H1 (cell line): ENCODE results near the gene FAHD2B. TPM values are rescaled to one million over a fixed set of nuclear protein-coding genes. Genes with fewer than 3 reads are reported as not detected.
"Not testable (repeated sequence)": the region's sequence is repeated elsewhere in the genome, so short reads cannot be mapped to it uniquely, and the experiment has no call there.

ENCODE experiments used
- CTCF ChIA-PET: fragments of 300-600 bp; sonication (Branson Sonifier 250); formaldehyde crosslinking; loops from one replicate; lab custom pipeline; 2021; ENCODE audit not compliant: partially characterized antibody; lab: Charles Lee
- POLR2A ChIA-PET: fragments of 300-600 bp; sonication (Branson Sonifier 250); formaldehyde crosslinking; loops from one replicate; lab custom pipeline; 2021; ENCODE audit warnings: inconsistent platforms; ENCODE audit not compliant: partially characterized antibody; lab: Charles Lee
- DNase-seq, 2 experiments: peaks; one replicate each; pipeline versions ENCODE4 v3.0.0 to v3.0.0-alpha.2; 2010 to 2022; ENCODE audit warnings: low spot score in 2 of 2, low read depth in 1 of 2, mixed read lengths in 1 of 2
- FAIRE-seq: peaks from 2 replicates; lab custom pipeline; 2011; peaks lifted over from hg19 to GRCh38; lab: Jason Lieb, UNC
- H2AFZ ChIP-seq: 2 replicates; pipeline ENCODE4 v1.8.1; 2012; ENCODE audit warnings: low read length, inconsistent platforms
- H2AK5ac ChIP-seq: 2 replicates; pipeline ENCODE4 v1.6.1; 2013; ENCODE audit warnings: low read depth, low read length
- H2BK120ac ChIP-seq: replicated peaks from 2 replicates; pipeline ENCODE3; 2013; ENCODE audit warnings: low read depth, low read length, inconsistent platforms
- H2BK12ac ChIP-seq: 2 replicates; pipeline ENCODE4 v1.6.1; 2013; ENCODE audit warnings: low read depth, low read length
- H2BK15ac ChIP-seq: 2 replicates; pipeline ENCODE4 v1.6.1; 2013; ENCODE audit warnings: low read length
- H2BK20ac ChIP-seq: 2 replicates; pipeline ENCODE4 v1.6.1; 2013; ENCODE audit warnings: low read length
- H2BK5ac ChIP-seq: 2 replicates; pipeline ENCODE4 v1.6.1; 2013; ENCODE audit warnings: low read depth, low read length
- H3K14ac ChIP-seq: 2 replicates; pipeline ENCODE4 v1.6.1; 2013; ENCODE audit warnings: inconsistent platforms; ENCODE audit not compliant: insufficient read length
- H3K18ac ChIP-seq: 2 replicates; pipeline ENCODE4 v1.6.1; 2013; ENCODE audit warnings: low read length; ENCODE audit errors: extremely low read depth
- H3K23ac ChIP-seq: 2 replicates; pipeline ENCODE4 v1.6.1; 2013; ENCODE audit warnings: inconsistent platforms; ENCODE audit not compliant: insufficient read length
- H3K23me2 ChIP-seq: 2 replicates; pipeline ENCODE4 v1.6.1; 2013; ENCODE audit warnings: low read depth, low read length
- H3K27ac ChIP-seq: 2 replicates; pipeline ENCODE4 v1.6.1; 2011; ENCODE audit warnings: low read depth, low read length, inconsistent platforms
- H3K27me3 ChIP-seq, 4 experiments: replicated peaks in 1 of 4; 1 replicate in 1 of 4; 2 replicates in 3 of 4; pipeline versions ENCODE4 v1.6.1 to v1.8.1; 2011 to 2013; ENCODE audit warnings: low read length in 3 of 4, mild to moderate bottlenecking in 3 of 4, inconsistent platforms in 2 of 4, mixed read lengths in 2 of 4, moderate library complexity in 1 of 4; ENCODE audit not compliant: control insufficient read depth in 3 of 4, insufficient read depth in 3 of 4; ENCODE audit errors: extremely low read depth in 1 of 4
- H3K36me3 ChIP-seq, 4 experiments: 2 replicates each; pipeline versions ENCODE4 v1.6.1 to v1.8.1; 2011 to 2013; ENCODE audit warnings: mild to moderate bottlenecking in 4 of 4, low read length in 3 of 4, moderate library complexity in 2 of 4, control low read depth in 1 of 4, inconsistent platforms in 1 of 4; ENCODE audit not compliant: insufficient read depth in 4 of 4, control insufficient read depth in 2 of 4
- H3K4ac ChIP-seq: replicated peaks from 2 replicates; pipeline ENCODE3; 2013; ENCODE audit warnings: low read length, low read depth, mixed read lengths, inconsistent platforms; ENCODE audit not compliant: insufficient read length
- H3K4me1 ChIP-seq, 4 experiments: replicated peaks in 1 of 4; 1 replicate in 1 of 4; 2 replicates in 3 of 4; pipeline versions ENCODE4 v1.6.1 to v1.8.1; 2011 to 2013; ENCODE audit warnings: low read length in 3 of 4, inconsistent platforms in 2 of 4, mixed read lengths in 1 of 4; ENCODE audit not compliant: insufficient read depth in 4 of 4, control insufficient read depth in 3 of 4
- H3K4me2 ChIP-seq, 2 experiments: 2 replicates each; pipeline versions ENCODE4 v1.6.1 to v1.8.1; 2011 to 2013; ENCODE audit warnings: low read depth in 2 of 2, low read length in 2 of 2, control low read depth in 1 of 2, inconsistent platforms in 1 of 2, mild to moderate bottlenecking in 1 of 2; ENCODE audit not compliant: insufficient read depth in 1 of 2
- H3K4me3 ChIP-seq, 4 experiments: fragments of 200-600, 300-600 bp in 1 of 4; sonication (generic), shearing (Covaris generic), sonication (Bioruptor Twin) in 1 of 4; 2 replicates each; pipeline versions ENCODE4 v1.5.1 to v1.8.1; 2011 to 2016; ENCODE audit warnings: low read length in 4 of 4, low read depth in 3 of 4, control low read depth in 2 of 4, inconsistent platforms in 2 of 4, mild to moderate bottlenecking in 2 of 4, mixed read lengths in 1 of 4, moderate library complexity in 1 of 4; ENCODE audit not compliant: insufficient read depth in 2 of 4; ENCODE audit errors: extremely low read depth in 1 of 4
- H3K56ac ChIP-seq: replicated peaks from 2 replicates; pipeline ENCODE3; 2013; ENCODE audit warnings: low read depth, mild to moderate bottlenecking, mixed read lengths, low read length, inconsistent platforms; ENCODE audit not compliant: insufficient read length
- H3K79me1 ChIP-seq: 2 replicates; pipeline ENCODE4 v1.6.1; 2013; ENCODE audit warnings: low read depth, low read length, control low read depth
- H3K79me2 ChIP-seq, 2 experiments: 2 replicates each; pipeline versions ENCODE4 v1.6.1 to v1.8.1; 2012 to 2013; ENCODE audit warnings: low read length in 2 of 2, mild to moderate bottlenecking in 2 of 2, inconsistent platforms in 1 of 2; ENCODE audit not compliant: insufficient read depth in 2 of 2, control insufficient read depth in 1 of 2
- H3K9ac ChIP-seq, 4 experiments: replicated peaks in 1 of 4; 1 replicate in 1 of 4; 2 replicates in 3 of 4; pipeline versions ENCODE4 v1.6.1 to v1.8.1; 2011 to 2013; ENCODE audit warnings: low read depth in 3 of 4, low read length in 3 of 4, control low read depth in 2 of 4, mild to moderate bottlenecking in 2 of 4, moderate library complexity in 2 of 4, inconsistent platforms in 1 of 4; ENCODE audit errors: extremely low read depth in 1 of 4
- H3K9me3 ChIP-seq, 2 experiments: 2 replicates each; pipeline versions ENCODE4 v1.6.1 to v1.8.1; 2012 to 2013; ENCODE audit warnings: mild to moderate bottlenecking in 2 of 2, moderate library complexity in 2 of 2, control low read depth in 1 of 2, inconsistent platforms in 1 of 2, low read depth in 1 of 2, low read length in 1 of 2, mixed read lengths in 1 of 2; ENCODE audit not compliant: insufficient read depth in 2 of 2
- H4K20me1 ChIP-seq, 2 experiments: replicated peaks in 1 of 2; 2 replicates each; pipeline versions ENCODE3 to v1.8.1; 2011 to 2013; ENCODE audit warnings: inconsistent platforms in 2 of 2, low read length in 2 of 2, mild to moderate bottlenecking in 1 of 2; ENCODE audit not compliant: insufficient read depth in 2 of 2, control insufficient read depth in 1 of 2
- H4K5ac ChIP-seq: 2 replicates; pipeline ENCODE4 v1.6.1; 2013; ENCODE audit warnings: low read length, low read depth, mixed read lengths, inconsistent platforms; ENCODE audit not compliant: insufficient read length
- H4K8ac ChIP-seq: 2 replicates; pipeline ENCODE4 v1.8.0; 2013; ENCODE audit warnings: mild to moderate bottlenecking, moderate library complexity, low read length, inconsistent platforms; ENCODE audit not compliant: insufficient read depth; ENCODE audit errors: extremely low read depth
- H4K91ac ChIP-seq: replicated peaks from 2 replicates; pipeline ENCODE3; 2013; ENCODE audit warnings: low read length, mixed read lengths, inconsistent platforms; ENCODE audit not compliant: insufficient read length
- WGBS, 2 experiments: shearing (Covaris generic) in 1 of 2; methylation state at CpG; one replicate each; pipeline versions ENCODE4 v1.1.6 to v1.1.7; 2013 to 2015; ENCODE audit warnings: low lambda C conversion rate in 2 of 2, mixed read lengths in 2 of 2, inconsistent platforms in 1 of 2, low coverage in 1 of 2, missing lambda C conversion rate in 1 of 2; ENCODE audit not compliant: insufficient replicate concordance in 2 of 2, insufficient coverage in 1 of 2, insufficient read length in 1 of 2; ENCODE audit errors: extremely low coverage in 1 of 2, missing lambda C conversion rate in 1 of 2; 5-methylcytosine and 5-hydroxymethylcytosine counted together
- polyA plus RNA-seq, 7 experiments: library from polyadenylated mRNA; depleted of rRNA in 3 of 7; stranded (reverse) in 5 of 7; unstranded in 2 of 7; fragments of >200 nt in 5 of 7; fragments of 200-250 nt in 2 of 7; gene quantifications; 1 replicate in 5 of 7; 2 replicates in 1 of 7; 4 replicates in 1 of 7; pipeline versions ENCODE4 v1.2.1 to v1.2.3, GENCODE V29; 2011 to 2013; ENCODE audit warnings: missing spikeins in 2 of 7, mixed read lengths in 2 of 7
- total RNA-seq: library from RNA; stranded (reverse); fragmentation: NEBNext Ultra II Directional; extraction: Animal tissue kit (Norgen Biotek cat#: 25700); gene quantifications from 2 replicates; pipeline ENCODE4 v1.2.1, GENCODE V29; 2021

The FAHD2B gene
- total and polyA plus RNA-seq, 2 of the 8 experiments (the other 6 are each of a cell fraction or from before 2014, with no cell fraction given) = 23.5 to 39.4 TPM

DNA sequence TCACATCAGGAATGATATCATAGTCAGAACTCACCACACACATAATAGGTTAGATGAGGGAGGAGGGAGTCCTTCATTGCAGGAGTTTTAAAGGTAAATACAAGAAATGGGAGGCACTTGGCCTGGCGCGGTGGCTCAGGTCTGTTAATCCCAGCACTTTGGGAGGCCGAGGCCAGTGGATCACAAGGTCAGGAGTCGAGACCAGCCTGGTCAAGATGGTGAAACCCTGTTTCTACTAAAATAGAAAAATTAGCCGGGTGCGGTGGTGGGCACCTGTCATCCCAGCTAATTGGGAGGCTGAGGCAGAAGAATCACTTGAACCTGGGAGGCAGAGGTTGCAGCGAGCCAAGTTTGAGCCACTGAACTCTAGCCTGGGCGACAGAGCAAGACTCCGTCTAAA, 16.6 kb upstream of the FAHD2B start:
- not testable (repeated sequence) for H3K27ac ChIP-seq

GRCh38 chr2:97106878-97107277, 12.2 kb upstream of the FAHD2B start:
- not testable (repeated sequence) for H3K18ac ChIP-seq, H2BK120ac ChIP-seq

More for the DNA sequence above, 16.6 kb upstream of the FAHD2B start:
- H3K9me3 ChIP-seq, H3K4me1 ChIP-seq, H4K5ac ChIP-seq, H3K36me3 ChIP-seq, DNase-seq, H2BK15ac ChIP-seq, H3K4ac ChIP-seq, H2BK120ac ChIP-seq, H3K4me3 ChIP-seq, POLR2A ChIA-PET, H3K56ac ChIP-seq, H3K79me1 ChIP-seq, H2AK5ac ChIP-seq, H2AFZ ChIP-seq, H3K14ac ChIP-seq, H4K20me1 ChIP-seq, H3K9ac ChIP-seq, H3K27me3 ChIP-seq, H3K18ac ChIP-seq, H3K4me2 ChIP-seq, H2BK20ac ChIP-seq, H4K8ac ChIP-seq, H2BK12ac ChIP-seq, H3K23me2 ChIP-seq, H4K91ac ChIP-seq, H2BK5ac ChIP-seq, H3K23ac ChIP-seq, H3K79me2 ChIP-seq, FAIRE-seq: not testable (repeated sequence)
- CTCF ChIA-PET = interaction anchor here (1.1 to 2.5 kb wide), 11 partner anchors 15 to 353 kb away, joined by 3 to 10 read pairs (median 4); no protein-coding TSS in a partner anchor
- WGBS, 2 experiments = 89% methylated on average over 9 of the region's 9 CpGs; no CpG with 5 or more reads in 1 of the 2 experiments

More at GRCh38 chr2:97106878-97107277, 12.2 kb upstream of the FAHD2B start:
- H4K91ac ChIP-seq, H2BK15ac ChIP-seq, H3K4me1 ChIP-seq, H3K27ac ChIP-seq, H2AK5ac ChIP-seq, H2BK12ac ChIP-seq, H2BK20ac ChIP-seq, H4K5ac ChIP-seq, H3K56ac ChIP-seq, H4K8ac ChIP-seq, H3K23ac ChIP-seq, H3K4ac ChIP-seq, H4K20me1 ChIP-seq, CTCF ChIA-PET, H3K36me3 ChIP-seq, H3K9ac ChIP-seq, H3K9me3 ChIP-seq, POLR2A ChIA-PET, DNase-seq, H3K27me3 ChIP-seq, FAIRE-seq, H3K4me3 ChIP-seq, H2BK5ac ChIP-seq, H2AFZ ChIP-seq, H3K79me1 ChIP-seq, H3K79me2 ChIP-seq, H3K23me2 ChIP-seq, H3K14ac ChIP-seq, H3K4me2 ChIP-seq: not testable (repeated sequence)
- 95% methylated on average over 2 of the region's 2 CpGs; no CpG with 5 or more reads in 1 of the 2 experiments for WGBS, 2 experiments
